ENCODE data around the gene PCSK5.
"Not testable (repeated sequence)": the region's sequence is repeated elsewhere in the genome, so short reads cannot be mapped to it uniquely, and the experiment has no call there.

Gene PCSK5

GRCh38 chr9:76077537-76077936 is 187.1 kb downstream of the PCSK5 start:
- no peak for DNase-seq
- in situ Hi-C loops (cut with HindIII; ENCODE audit: low pct_ligation_motif_present, low sequenced_read_pairs), result no loop called here
- Histone ChIP-seq H3K4me3 (ENCODE audit: low read depth, low read length) (no peak overlapping the region), H3K36me3 (replicated peaks) (no peaks in the 10 kb centered on the region), H3K27me3 (replicated peaks) (no peaks in the 10 kb centered on the region), H3K27ac (no peak overlapping the region)
- no peak for TF ChIP-seq CTCF (IDR thresholded peaks at IDR 0.05; ENCODE audit: low read depth, low read length, missing control alignments)

GRCh38 chr9:76081281-76081680 is 190.8 kb downstream of the PCSK5 start:
- H3K27me3 ChIP-seq (replicated peaks); in situ Hi-C loops (cut with HindIII; ENCODE audit: low pct_ligation_motif_present, low sequenced_read_pairs); H3K36me3 ChIP-seq (replicated peaks); H3K27ac ChIP-seq; H3K4me3 ChIP-seq (ENCODE audit: low read depth, low read length); DNase-seq: not testable (repeated sequence)

GRCh38 chr9:76082057-76082456 is 191.6 kb downstream of the PCSK5 start:
- H3K27ac ChIP-seq, result no peak overlapping the region
- no peaks in the 10 kb centered on the region for H3K36me3 ChIP-seq (replicated peaks)
- H3K27me3 ChIP-seq (replicated peaks), result no peaks in the 10 kb centered on the region
- no peak for TF ChIP-seq CTCF (IDR thresholded peaks at IDR 0.05; ENCODE audit: low read depth, low read length, missing control alignments)
- no peak overlapping the region for H3K4me3 ChIP-seq (ENCODE audit: low read depth, low read length)
- no peak for DNase-seq
- in situ Hi-C loops (cut with HindIII; ENCODE audit: low pct_ligation_motif_present, low sequenced_read_pairs), result no loop called here

GRCh38 chr9:76085596-76085995 is 195.1 kb downstream of the PCSK5 start:
- Histone ChIP-seq H3K27ac (no peak overlapping the region), H3K4me3 (ENCODE audit: low read depth, low read length) (no peak overlapping the region), H3K27me3 (replicated peaks) (no peaks in the 10 kb centered on the region), H3K36me3 (replicated peaks) (no peaks in the 10 kb centered on the region)
- DNase-seq, result no peak
- in situ Hi-C loops (cut with HindIII; ENCODE audit: low pct_ligation_motif_present, low sequenced_read_pairs), result no loop called here
- no peak for TF ChIP-seq CTCF (IDR thresholded peaks at IDR 0.05; ENCODE audit: low read depth, low read length, missing control alignments)

- in situ Hi-C loops (cut with HindIII; ENCODE audit: low pct_ligation_motif_present, low sequenced_read_pairs), result no loop called here
- no peaks in the 10 kb centered on the region for H3K36me3 ChIP-seq (replicated peaks)
- no peak for DNase-seq
- no peak overlapping the region for H3K27ac ChIP-seq
- H3K27me3 ChIP-seq (replicated peaks), result no peaks in the 10 kb centered on the region
- TF ChIP-seq CTCF (IDR thresholded peaks at IDR 0.05; ENCODE audit: low read depth, low read length, missing control alignments), result no peak
- no peak overlapping the region for H3K4me3 ChIP-seq (ENCODE audit: low read depth, low read length)
Measured at GRCh38 chr9:76086539-76086938, 196.1 kb downstream of the PCSK5 start.

GRCh38 chr9:76087976-76088375 is 197.5 kb downstream of the PCSK5 start:
- no peak overlapping the region for H3K4me3 ChIP-seq (ENCODE audit: low read depth, low read length)
- H3K36me3 ChIP-seq (replicated peaks), result no peaks in the 10 kb centered on the region
- H3K27me3 ChIP-seq (replicated peaks), result no peaks in the 10 kb centered on the region
- in situ Hi-C loops (cut with HindIII; ENCODE audit: low pct_ligation_motif_present, low sequenced_read_pairs), result no loop called here
- DNase-seq, result no peak
- TF ChIP-seq CTCF (IDR thresholded peaks at IDR 0.05; ENCODE audit: low read depth, low read length, missing control alignments), result no peak
- H3K27ac ChIP-seq, result no peak overlapping the region
